HG03571 (cell line): Measurements from ENCODE around the gene CCSER1.
"Not testable (repeated sequence)": the region's sequence is repeated elsewhere in the genome, so short reads cannot be mapped to it uniquely, and the experiment has no call there.

Experiments used
- ATAC-seq: cut with Tn5 transposase; IDR thresholded peaks from one replicate; pipeline ENCODE4 v1.9.1; 2021; ENCODE audit not compliant: unreplicated experiment

The CCSER1 gene

DNA sequence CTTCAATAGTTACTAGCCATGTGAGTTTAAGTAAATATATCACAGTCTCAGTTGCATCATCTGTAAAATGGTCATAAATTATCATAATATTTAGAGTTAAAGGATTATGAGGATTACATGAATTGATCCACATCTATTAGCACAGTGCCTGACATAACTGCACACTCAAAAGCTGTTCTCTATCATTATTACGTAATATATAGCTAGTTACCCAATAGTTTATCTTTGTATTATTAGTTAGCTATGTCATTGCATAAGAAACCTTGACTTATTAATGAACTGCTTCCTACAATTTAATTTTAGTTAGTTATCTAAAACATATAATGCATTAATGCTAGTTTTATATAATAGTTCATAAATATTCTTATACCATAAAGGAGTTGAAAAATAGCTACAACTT lies 1099.7 kb downstream of the CCSER1 start:
- no peak for ATAC-seq

DNA sequence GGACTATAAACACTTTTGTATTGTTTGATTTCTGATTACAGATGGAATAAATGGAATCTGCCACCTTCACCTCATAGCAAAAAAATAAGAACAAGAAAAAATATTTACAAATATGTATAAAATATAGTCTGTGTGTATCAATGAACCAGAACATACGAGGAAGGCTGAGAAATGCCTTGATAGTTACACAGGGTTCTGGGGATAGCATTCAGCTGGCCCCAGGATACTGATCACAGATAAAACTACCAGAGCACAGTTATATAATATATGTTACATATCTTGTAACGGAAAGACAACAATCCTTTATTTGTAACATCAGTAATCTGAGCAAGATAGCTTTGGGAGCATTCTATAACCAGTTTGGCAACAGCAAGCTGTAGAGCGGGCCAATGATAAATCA lies 1101.5 kb downstream of the CCSER1 start:
- ATAC-seq, result no peak

DNA sequence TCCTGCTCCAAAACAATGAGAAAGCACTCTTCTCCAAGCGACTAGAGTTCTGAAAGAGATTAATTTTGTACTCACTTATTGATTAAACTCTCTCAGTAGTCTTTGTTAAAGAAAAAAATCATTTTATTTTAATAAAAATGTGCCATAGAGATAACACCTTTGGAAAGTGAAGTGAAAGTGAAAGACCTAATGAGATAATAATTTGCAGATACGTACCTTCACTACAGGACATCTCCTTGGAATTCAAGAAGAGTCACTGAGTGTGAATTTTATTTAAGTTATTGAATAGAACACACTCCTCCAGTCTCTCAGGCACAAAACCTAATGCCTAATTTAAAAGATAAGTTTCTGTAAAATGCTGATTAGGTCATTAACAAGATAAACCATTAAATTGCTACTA lies 1106.0 kb downstream of the CCSER1 start:
- no peak for ATAC-seq

DNA sequence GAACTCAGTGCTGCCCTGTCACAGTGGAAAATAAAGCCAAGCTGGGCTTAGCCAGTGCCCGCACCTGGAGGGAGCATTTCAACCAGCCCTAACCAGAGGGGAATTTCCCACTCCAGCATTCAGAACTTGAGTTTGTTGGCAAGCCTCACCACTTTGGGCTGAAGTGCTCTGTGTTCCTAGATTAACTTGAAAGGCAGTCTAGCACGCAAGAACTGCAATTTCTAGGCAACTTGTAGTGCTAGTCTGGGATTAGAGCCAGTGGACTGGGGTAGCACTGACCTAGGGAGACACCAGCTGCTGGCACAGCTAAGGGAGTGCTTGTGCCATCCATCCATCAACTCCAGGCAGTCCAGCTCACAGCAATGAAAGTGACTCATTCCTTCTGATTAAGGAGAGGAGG lies 1115.9 kb downstream of the CCSER1 start:
- no peak for ATAC-seq

DNA sequence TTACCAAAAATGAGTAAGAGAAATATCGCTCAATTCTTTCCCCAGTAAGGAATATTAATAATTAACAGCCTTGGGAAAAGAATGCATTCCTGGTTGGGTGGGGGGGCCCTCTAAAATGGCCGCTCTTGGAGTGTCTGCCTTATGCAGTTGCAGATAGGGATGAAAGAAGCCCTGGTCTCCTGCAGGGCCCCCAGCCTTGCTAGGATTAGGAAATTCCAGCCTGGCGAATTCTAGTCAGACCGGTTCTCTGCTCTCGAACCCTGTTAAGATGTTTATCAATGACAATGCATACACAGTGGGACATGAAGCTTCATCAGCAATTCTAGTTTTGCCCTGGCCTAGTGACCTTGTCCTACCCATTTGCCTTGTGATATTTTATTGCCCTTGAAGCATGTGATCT lies 1128.8 kb downstream of the CCSER1 start:
- ATAC-seq, result no peak

DNA sequence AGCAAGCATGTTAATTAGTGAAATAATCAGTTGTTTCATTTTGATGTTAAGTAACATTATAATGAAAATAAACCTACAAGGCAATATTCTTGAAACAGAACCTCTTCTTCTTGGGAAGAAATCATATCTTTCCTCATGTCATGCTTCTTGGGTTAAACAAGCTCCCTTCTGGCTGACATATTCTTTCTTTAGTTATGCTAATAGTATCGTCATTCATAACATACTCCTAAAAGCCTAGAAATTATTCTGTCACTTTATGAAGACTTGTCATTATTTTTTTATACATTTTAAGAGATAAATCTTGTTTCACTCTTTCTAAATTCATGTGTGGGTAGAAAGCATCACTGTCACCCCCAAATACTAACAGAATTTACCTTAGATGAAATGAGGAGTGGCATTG lies 1129.6 kb downstream of the CCSER1 start:
- no peak for ATAC-seq

DNA sequence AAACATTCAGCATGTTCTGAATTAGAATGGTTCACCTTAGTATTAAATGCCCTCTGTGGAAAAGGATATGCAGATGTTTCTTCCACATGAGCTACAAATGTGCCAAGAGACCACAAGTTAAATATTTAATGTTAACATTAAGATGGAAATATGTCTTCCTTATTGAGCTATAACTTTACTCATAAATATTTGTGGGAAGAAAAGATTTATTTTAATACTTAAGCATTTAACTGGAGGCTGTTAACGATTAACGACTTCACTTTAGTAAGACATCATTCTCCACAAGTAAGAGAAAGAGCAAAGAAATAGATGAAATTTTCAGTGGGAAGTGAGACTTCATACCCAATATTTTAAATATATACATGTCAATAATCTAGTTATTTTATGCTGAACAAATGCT lies 1130.5 kb downstream of the CCSER1 start:
- ATAC-seq, result no peak

DNA sequence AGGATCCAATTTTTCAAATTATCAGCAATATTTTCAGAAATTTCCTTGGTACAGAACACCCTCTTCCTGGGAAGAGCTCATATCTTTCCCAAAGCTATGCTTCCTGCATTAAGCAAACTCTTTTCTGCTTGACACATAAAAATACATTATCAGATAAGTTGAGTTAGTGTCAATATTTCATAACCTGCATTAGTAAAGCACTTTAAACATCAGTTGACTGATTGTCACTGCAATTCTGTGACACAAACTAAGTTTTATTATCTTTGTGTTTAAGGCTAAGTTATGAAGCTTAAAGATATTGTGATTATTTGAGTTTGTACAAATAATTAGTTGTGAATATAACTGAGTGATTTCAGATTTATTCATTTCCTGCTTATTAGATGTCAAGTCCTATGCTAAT lies 1131.1 kb downstream of the CCSER1 start:
- no peak for ATAC-seq

DNA sequence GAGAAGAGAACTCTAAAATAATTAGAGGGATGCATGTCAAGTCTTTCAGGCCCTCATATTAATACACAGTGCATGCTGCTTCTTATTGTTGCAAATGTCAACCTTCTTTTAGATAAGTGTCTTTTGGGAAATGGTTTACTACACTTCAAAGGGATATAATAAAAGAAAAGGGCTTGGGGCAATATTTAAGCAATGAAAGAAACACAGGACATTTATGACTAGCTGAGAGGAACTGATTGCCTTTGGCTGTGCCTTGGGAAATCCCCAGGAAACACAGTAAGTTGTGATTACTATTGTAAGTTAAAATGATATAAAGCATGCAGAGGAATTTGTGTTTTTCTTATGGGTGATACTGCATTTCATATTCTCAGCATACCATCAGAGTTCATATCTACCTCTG lies 1140.3 kb downstream of the CCSER1 start:
- ATAC-seq, result no peak

DNA sequence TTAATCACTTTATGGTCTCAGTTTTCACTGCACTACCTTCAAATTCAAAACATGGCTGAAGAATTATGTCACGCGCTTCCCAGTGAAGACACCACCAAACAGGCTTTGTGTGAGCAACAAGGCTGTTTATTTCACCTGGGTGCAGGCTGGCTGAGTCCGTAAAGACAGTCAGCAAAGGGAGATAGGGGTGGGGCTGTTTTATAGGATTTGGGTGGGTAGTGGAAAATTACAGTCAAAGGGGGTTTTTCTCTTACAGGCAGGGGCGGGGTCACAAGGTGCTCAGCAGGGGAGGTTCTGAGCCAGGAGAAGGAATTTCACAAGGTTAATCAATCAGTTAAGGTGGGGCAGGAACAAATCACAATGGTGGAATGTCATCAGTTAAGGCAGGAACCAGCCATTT lies 1141.3 kb downstream of the CCSER1 start:
- ATAC-seq, result not testable (repeated sequence)

DNA sequence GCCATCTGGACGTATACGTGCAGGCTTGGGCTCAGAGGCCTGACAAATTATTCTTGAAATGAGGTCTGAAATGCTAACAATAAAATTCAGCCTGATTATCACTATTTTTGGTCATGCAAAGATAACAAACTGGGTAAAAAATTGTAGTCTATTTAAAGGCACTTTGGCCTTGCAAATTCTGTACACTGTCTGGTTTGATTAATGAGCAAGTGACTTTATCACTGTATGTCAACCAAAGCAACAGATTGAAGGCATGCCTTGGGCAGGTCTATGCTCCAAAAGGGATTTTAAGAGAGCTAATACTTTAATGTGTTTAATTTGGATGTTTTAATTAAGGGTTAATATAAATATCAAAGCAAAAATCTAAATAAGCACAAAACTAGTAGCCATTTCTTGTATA lies 1141.7 kb downstream of the CCSER1 start:
- ATAC-seq, result no peak

DNA sequence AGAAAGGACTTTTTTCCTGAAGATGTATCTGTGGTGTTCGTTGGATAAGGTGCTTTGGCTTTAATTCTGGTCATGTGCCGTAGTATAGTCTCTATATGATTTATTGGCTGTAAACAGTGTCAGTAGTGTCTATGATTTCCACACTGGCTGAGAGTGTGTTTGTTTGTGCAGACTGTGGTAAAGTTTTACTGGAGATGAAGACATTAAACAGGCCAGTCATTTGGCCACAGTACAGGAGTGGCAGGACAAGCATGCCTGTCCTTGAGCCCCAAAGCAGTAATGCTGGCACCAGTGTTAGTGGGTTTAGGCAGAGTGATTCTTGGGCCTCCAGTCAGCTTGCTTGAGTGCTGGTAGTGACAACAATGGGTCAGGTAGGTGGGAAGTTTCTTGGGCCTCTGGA lies 1152.7 kb downstream of the CCSER1 start:
- ATAC-seq, result no peak

DNA sequence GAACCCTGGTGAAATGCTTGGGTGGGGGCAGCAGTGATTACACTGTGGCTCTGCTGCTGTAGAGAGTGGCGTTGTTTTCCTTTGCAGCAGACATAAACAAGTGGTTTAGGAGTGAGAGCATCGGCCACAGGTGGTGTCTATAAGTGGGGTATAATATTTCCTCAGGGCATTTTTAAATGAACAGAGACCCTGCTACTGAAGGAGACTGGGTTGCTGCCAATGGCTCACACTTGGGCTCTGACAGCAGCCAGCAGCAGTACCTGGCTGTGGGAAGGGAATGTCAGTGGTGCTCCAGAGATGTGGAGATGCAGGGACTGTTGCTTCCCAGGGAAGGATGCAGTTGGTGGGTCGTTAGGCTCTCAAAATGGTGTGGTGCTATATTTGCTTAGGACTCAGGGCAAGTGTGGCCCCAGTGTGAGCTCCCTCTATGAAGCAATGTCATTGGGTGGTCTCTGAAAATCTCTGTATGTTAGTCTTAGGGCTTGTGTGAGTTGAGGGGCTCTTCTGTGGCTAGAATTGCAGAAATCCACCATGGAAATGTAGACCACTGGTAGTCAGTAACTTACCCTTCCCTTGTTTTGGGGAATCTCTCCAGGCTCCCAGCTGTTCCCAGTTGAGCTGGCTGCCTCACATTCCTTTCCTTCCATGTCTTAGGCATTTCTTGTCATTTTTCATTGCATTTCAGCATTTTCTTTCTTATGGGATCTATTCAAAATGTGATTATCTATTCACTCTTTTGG lies 1153.5 kb downstream of the CCSER1 start:
- no peak for ATAC-seq

DNA sequence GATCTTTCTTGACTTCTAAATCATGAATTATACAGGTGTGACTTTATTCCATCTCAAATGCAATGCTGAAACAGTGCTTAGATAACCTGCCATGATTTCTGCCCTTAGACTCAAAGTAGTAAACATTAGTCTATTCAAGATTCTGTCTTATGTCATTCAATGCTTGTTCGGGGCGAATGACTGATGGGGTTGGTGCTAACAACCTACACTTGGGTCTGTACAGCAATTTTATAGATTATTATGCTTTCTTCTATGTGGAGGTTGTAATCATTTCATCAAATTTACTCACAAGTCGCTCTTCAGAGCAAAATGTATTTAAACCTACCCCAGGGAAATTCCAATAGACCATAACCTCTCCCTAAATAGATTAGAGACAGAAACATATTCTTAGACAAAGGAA lies 1155.0 kb downstream of the CCSER1 start:
- ATAC-seq, result no peak

DNA sequence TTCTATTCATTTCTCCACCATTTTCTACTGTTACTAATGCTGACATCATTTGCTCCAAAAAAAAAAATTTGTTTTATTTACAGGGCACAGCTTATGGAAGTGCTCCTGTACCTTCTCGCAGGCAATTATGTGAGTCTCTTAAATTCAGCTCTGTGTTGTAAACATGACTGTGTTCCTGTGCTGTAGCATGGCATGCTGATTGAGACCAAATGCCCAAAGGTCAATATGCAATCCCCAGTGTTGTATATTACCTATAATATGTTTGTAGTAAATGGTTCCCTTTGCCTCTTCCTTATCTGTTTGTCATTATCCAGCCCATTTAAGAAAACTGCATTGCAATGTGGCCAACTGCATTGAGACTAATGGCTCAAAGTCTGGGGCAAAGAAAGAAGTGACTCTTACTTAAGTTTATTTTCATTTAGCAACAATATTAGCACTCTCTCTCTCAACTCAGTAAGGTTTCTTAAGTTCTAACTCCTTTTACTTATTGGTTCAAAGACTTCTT lies 1156.6 kb downstream of the CCSER1 start:
- no peak for ATAC-seq

DNA sequence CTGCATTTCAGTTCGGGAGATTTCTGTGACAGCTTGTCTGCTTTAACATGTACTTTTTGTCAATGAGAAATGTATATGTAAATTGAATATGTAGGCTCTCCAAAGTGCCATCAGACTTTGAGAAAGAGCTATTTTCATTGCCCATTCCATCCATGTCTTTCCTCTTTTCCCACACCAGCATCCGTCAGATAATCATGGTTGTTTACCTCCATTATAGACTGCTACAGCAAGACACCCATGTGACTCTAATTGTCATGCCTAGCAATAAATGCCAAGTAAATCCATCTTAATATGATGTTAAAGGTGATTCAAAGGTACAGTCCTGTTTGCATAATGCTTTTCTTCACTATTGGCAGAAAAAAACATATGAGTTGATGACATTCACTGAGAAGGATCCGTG lies 1157.3 kb downstream of the CCSER1 start:
- ATAC-seq, result no peak

DNA sequence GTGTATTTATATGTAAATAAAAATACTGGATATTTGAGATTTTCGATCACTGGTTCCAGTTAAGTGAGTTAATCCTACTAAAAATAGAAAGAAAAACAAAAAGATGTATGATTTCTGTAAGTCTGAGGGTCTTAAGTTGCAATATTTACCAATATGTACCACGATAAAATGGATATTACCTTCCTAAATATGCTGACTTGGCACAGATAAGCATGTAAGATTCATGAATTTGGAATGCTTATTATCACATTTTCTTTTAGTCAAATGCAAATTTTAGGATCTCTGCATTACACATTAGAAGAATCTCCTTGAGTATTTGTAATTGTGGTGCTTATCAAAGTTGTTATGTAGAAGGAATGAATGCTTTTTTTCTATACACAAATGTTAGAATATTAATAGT lies 1158.3 kb downstream of the CCSER1 start:
- ATAC-seq, result no peak

DNA sequence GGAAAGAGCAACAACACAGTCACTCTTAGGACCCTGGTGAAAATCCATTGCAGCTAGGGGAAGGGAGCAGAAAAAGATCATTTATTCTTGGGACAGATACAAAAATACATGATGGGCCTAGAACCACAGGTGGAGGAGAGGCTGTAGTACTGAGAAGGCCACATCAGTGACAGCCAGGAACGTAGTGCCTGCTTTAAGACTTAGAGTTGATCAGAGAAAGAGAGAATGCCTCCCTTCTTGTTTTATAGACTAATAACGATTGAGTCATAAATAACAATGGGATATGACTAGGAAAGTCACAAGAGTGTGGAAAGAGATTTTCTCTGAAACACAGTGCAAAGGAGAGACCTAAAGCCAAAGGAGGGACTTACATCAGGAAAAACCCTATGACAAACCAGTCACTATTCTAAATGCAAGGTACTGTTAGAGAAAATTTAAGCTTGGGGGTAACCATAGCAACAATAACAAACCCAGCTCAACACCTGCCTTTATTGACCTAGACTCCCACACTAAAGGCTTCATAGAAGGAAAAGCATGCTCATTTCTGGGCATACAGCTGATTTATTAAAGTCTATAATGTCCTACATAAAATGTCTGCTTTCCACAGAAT lies 1161.6 kb downstream of the CCSER1 start:
- ATAC-seq, result no peak

DNA sequence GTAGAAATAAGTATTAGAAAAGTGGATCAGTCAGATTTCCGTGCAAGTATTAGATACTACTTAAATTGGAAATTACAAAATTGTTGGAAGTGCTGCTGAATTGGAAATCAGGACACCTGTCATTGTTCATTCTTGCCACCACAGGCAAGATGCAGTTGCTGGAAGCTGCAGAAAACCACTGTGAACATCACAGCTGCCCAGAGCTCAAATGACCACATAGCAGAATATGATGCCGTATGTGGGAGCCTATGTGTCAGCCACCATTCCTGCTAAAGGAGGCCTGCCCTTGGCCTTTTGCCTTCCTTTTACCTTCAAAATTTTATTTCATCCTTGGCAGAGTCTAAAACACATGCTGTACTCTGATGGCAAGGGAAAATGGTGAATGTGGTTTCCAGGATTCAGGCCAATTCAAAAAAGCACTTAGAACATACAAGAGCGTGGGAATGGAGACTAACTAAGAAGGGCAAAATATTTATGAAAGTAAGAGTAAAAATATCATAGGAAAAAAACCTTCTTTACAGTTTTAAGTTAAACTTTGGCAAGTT lies 1171.0 kb downstream of the CCSER1 start:
- no peak for ATAC-seq

DNA sequence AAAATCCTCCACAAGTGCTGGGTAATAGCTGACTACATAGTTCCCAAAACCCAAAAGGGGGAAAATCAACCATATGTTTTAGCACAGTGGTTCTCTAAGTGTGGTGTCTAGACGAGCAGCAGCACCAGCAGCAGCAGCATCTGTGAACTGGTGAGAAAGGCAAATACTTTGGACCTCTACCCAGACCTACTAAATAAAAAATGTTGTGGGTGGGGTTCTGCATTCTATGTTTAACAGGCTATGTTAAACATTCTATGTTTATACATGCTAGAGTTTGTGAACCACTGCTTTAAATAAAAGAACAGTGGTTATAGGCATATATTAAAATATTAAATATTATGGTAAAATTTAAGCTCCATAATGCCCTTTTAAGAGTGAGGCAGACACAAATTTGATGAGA lies 1171.6 kb downstream of the CCSER1 start:
- ATAC-seq, result no peak

DNA sequence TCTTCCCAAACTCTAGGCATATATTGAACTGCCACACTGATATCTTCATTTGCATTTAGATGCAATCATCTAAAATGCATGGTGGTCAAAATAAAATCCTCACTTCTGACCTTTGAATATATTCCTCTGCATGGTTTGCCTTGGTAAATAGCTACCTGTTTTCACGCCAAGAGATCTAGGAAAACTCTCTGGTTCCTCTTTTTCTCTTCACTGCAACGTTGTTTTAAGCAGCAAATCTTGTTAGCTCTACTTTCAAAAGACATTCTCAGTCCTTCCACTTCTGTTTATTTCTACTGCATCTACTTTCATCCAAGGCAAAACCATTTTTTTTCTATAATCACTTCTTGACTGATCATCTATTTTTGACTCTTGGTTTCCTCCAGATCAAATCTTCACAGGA lies 1174.9 kb downstream of the CCSER1 start:
- no peak for ATAC-seq

DNA sequence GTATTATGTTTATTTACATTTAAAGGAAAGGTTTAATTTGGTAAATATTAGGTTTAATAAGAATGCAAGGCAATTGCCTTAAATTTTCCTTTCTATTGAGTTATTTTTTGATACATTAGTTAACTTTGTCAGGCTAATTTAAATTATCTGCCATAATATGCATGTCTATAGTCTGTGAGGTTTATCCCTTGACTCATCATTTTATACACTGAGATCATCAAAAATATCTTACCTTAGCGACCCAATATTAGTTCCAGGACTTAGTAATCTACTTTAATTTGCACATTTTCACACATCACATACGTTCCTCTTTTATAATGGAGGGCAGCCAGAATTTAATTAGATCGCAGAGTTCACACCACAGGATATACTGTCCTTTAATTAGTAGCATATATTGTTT lies 1177.1 kb downstream of the CCSER1 start:
- ATAC-seq, result no peak

DNA sequence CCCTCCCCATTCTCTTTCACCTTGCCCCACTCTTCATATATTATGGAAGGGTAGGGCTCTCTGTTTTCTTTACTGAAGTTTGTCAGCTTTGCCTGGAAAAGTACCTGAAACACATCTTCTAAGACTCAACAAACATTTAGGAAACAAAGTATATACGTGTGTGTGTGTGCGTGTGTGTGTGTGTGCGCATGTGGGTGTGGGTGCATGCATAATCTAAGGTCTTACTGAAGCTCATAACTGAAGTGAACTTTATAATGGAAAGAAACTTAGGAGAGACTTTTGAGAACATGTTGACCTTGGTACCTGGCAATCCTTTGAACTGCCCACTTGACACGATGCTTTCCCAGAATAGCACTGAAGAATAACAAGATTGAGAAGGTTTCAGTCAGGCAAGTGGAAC lies 1190.2 kb downstream of the CCSER1 start:
- ATAC-seq, result no peak
